Ascending aorta (tissue), 2 donors: ENCODE measurements around the gene GRIA3. TPM values are rescaled to one million over a fixed set of nuclear protein-coding genes. Genes with fewer than 3 reads are reported as not detected.
"Not testable (repeated sequence)": the region's sequence is repeated elsewhere in the genome, so short reads cannot be mapped to it uniquely, and the experiment has no call there.

Experiments
- DNase-seq, 2 donors: peaks; one replicate each; pipeline ENCODE4 v3.0.0-alpha.2; 2019; ENCODE audit warnings: low spot score in 2 of 2
- H3K27ac ChIP-seq, 2 donors: fragments of 200-600 bp; sonication (generic); one replicate each; pipeline ENCODE4 v1.5.1; 2016 to 2017; ENCODE audit warnings: mild to moderate bottlenecking in 1 of 2
- H3K27me3 ChIP-seq: fragments of 200-600 bp; sonication (generic); one replicate; pipeline ENCODE4 v1.5.1; 2017
- H3K36me3 ChIP-seq, 2 donors: fragments of 200-600 bp; sonication (generic); one replicate each; pipeline ENCODE4 v1.5.1; 2016
- H3K4me1 ChIP-seq, 2 donors: fragments of 200-600 bp; sonication (generic); one replicate each; pipeline ENCODE4 v1.5.1; 2016 to 2017; ENCODE audit warnings: mild to moderate bottlenecking in 1 of 2
- H3K4me3 ChIP-seq, 2 donors: fragments of 200-600 bp; sonication (generic); one replicate each; pipeline ENCODE4 v1.5.1; 2016 to 2017; ENCODE audit warnings: mild to moderate bottlenecking in 1 of 2
- H3K9me3 ChIP-seq, 2 donors: fragments of 200-600 bp; sonication (generic); one replicate each; pipeline ENCODE4 v1.5.1; 2016
- intact Hi-C: fragments of 100-400 bp; cut with DNase I; formaldehyde crosslinking; loops from one replicate; pipeline ENCODE4 v1.15.1; 2023
- total RNA-seq: library from RNA; depleted of rRNA; stranded (reverse); fragments of >200 nt; gene quantifications from one replicate; pipeline ENCODE4 v1.1.0, GENCODE V29; 2016
- TF ChIP-seq, protein P1 (sequence below), 3 experiments: fragments of 200-600 bp in 2 of 3; fragments of 450-650 bp in 1 of 3; sonication (generic) in 2 of 3; IDR thresholded peaks; one replicate each; pipeline ENCODE4 v1.5.1; 2016 to 2019; ENCODE audit warnings: antibody characterized with exemption in 3 of 3, mild to moderate bottlenecking in 1 of 3, moderate library complexity in 1 of 3

Gene GRIA3
- total RNA-seq, 1 donor from 2014 or later, result 2.8 TPM

DNA sequence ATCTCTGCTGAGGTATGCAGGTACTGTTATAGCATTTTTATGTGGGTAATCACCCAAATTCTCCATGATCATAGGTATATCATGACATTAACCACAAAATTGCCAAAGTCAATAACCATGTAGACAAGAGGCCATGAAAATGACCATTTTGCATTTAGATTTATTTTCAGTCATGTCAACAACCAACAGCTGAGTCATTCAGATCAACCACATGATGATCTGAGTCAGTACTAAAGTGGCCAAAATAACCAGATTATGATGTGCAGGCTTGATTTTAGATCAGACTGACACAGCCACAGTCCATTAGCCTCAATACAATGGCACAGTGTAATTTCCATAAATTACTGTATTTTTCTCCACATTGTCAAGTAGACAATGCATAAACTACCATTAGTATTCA lies 240.5 kb downstream of the GRIA3 start:
- intact Hi-C loops, result loop anchor here (5.0 kb wide), 1 partner anchor 242 kb away; the partner anchor contains the start of gene GRIA3
- Histone ChIP-seq H3K27ac (no peak overlapping the region), H3K4me1 (no peaks in the 10 kb centered on the region), H3K27me3 (no peaks in the 10 kb centered on the region), H3K9me3 (no peaks in the 10 kb centered on the region), H3K36me3 (no peaks in the 10 kb centered on the region), H3K4me3 (no peak overlapping the region)
- no peak for DNase-seq
- TF ChIP-seq, protein P1, sequence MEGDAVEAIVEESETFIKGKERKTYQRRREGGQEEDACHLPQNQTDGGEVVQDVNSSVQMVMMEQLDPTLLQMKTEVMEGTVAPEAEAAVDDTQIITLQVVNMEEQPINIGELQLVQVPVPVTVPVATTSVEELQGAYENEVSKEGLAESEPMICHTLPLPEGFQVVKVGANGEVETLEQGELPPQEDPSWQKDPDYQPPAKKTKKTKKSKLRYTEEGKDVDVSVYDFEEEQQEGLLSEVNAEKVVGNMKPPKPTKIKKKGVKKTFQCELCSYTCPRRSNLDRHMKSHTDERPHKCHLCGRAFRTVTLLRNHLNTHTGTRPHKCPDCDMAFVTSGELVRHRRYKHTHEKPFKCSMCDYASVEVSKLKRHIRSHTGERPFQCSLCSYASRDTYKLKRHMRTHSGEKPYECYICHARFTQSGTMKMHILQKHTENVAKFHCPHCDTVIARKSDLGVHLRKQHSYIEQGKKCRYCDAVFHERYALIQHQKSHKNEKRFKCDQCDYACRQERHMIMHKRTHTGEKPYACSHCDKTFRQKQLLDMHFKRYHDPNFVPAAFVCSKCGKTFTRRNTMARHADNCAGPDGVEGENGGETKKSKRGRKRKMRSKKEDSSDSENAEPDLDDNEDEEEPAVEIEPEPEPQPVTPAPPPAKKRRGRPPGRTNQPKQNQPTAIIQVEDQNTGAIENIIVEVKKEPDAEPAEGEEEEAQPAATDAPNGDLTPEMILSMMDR (IDR thresholded peaks at IDR 0.05), result no peak

DNA sequence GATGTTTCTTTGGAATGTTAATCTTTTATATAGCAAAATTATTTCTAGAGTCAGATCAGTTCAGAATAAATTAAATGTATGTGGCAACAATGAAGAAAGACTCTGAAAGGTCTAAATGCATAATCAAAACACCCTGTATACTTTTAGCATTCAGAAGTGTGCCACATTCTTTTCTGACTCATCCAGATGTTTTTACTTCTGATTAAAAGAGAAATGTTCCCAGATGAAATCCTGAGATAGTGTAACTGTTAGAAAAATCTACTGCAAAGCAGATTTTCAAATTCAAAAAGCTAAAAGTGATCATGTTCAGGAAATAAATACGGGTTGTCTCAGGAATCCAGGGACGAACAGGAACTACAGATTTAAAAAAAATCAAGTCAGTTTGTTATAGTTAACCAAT lies 241.4 kb downstream of the GRIA3 start:
- TF ChIP-seq, protein P1 (IDR thresholded peaks at IDR 0.05), result no peak
- intact Hi-C loops, result no loop called here
- peak overlapping the region in 1 of 2 donors; percentile 24 for H3K27ac ChIP-seq
- no peak for DNase-seq
- H3K36me3 ChIP-seq, result no peaks in the 10 kb centered on the region
- H3K4me3 ChIP-seq, result no peak overlapping the region
- no peaks in the 10 kb centered on the region for H3K4me1 ChIP-seq
- H3K27me3 ChIP-seq, result no peaks in the 10 kb centered on the region
- H3K9me3 ChIP-seq, result no peaks in the 10 kb centered on the region

DNA sequence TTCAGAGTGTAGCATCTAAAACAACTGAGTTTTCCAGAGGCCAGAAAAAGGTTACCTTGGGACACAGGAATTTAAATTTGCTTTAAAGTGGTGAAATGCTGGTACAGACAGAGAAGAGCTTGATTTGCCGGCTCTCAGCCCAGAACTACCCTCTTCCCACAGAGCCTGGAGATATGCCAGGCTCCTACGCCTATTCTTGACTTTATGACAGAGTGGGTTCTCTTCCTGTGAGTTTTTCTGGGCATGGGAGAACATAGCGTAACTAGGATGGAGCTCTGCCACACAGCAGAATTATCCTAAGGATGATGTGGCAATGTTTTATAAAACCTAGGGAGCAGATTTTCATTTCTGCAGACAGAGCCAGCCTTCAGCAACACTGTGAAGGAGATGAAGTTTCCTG lies 241.8 kb downstream of the GRIA3 start:
- Histone ChIP-seq H3K9me3 (no peaks in the 10 kb centered on the region), H3K27ac (no peak overlapping the region), H3K36me3 (no peaks in the 10 kb centered on the region), H3K4me1 (no peaks in the 10 kb centered on the region), H3K4me3 (no peak overlapping the region), H3K27me3 (no peaks in the 10 kb centered on the region)
- TF ChIP-seq, protein P1 (IDR thresholded peaks at IDR 0.05), result no peak
- peak in 1 of 2 donors; percentile 63 for DNase-seq
- intact Hi-C loops, result no loop called here

DNA sequence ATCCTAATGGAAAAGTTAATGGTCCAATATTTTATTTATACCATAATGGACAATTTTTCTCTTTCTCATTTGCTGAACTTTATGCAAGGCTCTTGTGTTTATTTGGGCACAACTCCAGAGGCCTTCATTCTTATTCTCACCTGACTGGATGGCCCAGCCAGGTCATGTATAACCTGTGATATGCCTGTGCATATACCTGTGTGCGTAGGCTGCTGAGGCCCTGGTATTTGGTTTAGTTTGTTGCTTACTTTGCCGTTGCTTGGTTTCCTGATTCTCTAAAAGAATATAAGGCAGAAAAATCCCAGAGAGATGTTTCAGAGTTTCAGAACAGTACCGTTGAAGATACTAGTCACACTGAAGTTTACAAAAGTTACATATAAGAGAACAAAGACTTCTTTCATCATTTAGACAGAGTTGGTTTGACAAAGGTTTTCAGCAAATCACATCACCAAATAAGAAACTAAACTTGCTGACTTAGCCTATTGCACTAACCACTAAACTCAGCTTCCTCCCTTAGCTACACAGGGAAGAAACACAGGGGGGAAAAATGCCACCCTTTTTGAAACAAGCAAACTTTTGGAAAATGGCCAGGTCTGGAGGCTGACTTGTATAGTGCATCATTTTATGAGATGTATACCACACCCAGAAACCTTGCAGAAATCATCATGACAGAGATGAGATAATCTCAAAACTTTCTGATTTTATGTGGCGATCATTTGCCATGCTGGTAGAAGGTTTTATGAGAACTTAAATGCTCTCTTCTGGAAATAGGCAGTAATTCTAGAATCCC lies 248.5 kb downstream of the GRIA3 start:
- intact Hi-C loops, result no loop called here
- H3K9me3 ChIP-seq, result no peaks in the 10 kb centered on the region
- no peaks in the 10 kb centered on the region for H3K4me1 ChIP-seq
- TF ChIP-seq, protein P1 (IDR thresholded peaks at IDR 0.05), result no peak
- no peak overlapping the region for H3K4me3 ChIP-seq
- no peak overlapping the region for H3K27ac ChIP-seq
- no peaks in the 10 kb centered on the region for H3K27me3 ChIP-seq
- DNase-seq, result no peak
- H3K36me3 ChIP-seq, result no peaks in the 10 kb centered on the region

DNA sequence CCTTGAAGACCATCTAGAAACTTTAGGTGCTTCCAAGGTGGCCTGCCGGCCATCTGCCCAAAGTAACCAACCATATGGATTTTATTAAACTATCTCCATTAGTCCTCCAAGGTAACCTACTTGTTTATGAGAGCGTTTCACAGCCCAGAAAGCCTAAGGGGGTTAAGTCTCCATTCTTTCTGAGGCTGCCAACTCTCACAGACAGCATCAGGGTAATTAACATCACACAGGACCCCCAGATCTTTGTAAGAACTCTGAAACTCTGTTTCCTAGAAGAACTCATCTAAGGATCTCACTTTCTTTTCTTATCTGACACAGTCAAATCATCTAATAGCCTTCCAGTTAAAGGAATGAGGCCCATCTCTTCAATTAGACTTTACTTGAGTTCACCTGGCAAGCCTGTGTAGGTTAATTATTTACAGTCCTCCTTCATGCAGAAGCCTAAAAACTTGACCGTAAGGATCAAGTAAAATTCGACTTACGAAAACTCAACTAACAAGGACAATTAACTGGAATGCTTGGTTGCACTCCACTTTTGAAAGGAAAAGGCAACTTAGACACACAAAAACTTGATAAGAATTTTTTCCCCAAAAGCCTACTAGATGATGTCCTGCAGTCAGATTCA lies 252.5 kb downstream of the GRIA3 start:
- intact Hi-C loops, result no loop called here
- Histone ChIP-seq H3K27ac (no peak overlapping the region), H3K4me3 (no peak overlapping the region), H3K4me1 (no peaks in the 10 kb centered on the region), H3K27me3 (no peaks in the 10 kb centered on the region), H3K9me3 (no peaks in the 10 kb centered on the region), H3K36me3 (no peaks in the 10 kb centered on the region)
- TF ChIP-seq, protein P1 (IDR thresholded peaks at IDR 0.05), result no peak
- no peak for DNase-seq

DNA sequence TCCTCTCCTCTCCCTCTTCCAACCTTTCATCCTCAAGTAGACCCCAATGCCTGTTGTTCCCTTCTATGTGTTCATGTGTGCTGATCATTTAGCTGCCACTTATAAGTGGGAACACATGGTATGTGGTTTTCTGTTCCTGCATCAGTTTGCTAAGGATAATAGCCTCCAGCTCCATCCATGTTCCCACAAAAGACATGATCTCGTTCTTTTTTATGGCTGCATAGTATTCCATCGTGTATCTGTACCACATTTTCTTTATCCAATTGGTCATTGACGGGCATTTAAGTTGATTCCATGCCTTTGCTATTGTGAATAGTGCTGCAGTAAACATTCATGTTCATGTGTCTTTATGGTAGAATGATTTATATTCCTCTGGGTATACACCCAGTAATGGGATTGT lies 255.8 kb downstream of the GRIA3 start:
- H3K36me3 ChIP-seq, DNase-seq, H3K4me1 ChIP-seq, H3K27me3 ChIP-seq, H3K9me3 ChIP-seq, H3K27ac ChIP-seq, H3K4me3 ChIP-seq, intact Hi-C loops: not testable (repeated sequence)
